Esophagus muscularis mucosa (tissue), 4 donors: ENCODE results near the gene ELK4. TPM values are rescaled to one million over a fixed set of nuclear protein-coding genes. Genes with fewer than 3 reads are reported as not detected.

ENCODE experiments used
- DNase-seq: peaks from one replicate; pipeline ENCODE4 v3.0.0-alpha.2; 2017; ENCODE audit errors: extremely low spot score
- H3K27ac ChIP-seq, 4 donors: fragments of 200-600 bp; sonication (generic); replicated peaks in 1 of 4; 1 replicate in 3 of 4; 2 replicates in 1 of 4; pipeline ENCODE4 v1.5.1; 2016 to 2019; ENCODE audit warnings: mild to moderate bottlenecking in 1 of 4
- H3K27me3 ChIP-seq, 4 donors: fragments of 200-600 bp; sonication (generic); one replicate each; pipeline versions ENCODE4 v1.5.1 to v1.6.0; 2016 to 2019
- H3K36me3 ChIP-seq, 4 donors: fragments of 200-600 bp; sonication (generic); one replicate each; pipeline ENCODE4 v1.5.1; 2016 to 2019
- H3K4me1 ChIP-seq, 4 donors: fragments of 200-600 bp; sonication (generic); one replicate each; pipeline ENCODE4 v1.5.1; 2016 to 2019
- H3K4me3 ChIP-seq, 4 donors: fragments of 200-600 bp; sonication (generic); 1 replicate in 2 of 4; 2 replicates in 2 of 4; pipeline ENCODE4 v1.5.1; 2016 to 2019; ENCODE audit warnings: mild to moderate bottlenecking in 4 of 4, moderate library complexity in 1 of 4
- H3K9me3 ChIP-seq, 4 donors: fragments of 200-600 bp; sonication (generic); 1 replicate in 3 of 4; 2 replicates in 1 of 4; pipeline ENCODE4 v1.5.1; 2016 to 2019
- EP300 ChIP-seq: sonication (generic); formaldehyde crosslinking; IDR thresholded peaks from one replicate; pipeline ENCODE4 v1.6.1; 2017; ENCODE audit warnings: antibody characterized with exemption
- POLR2A ChIP-seq: fragments of 450-650 bp; IDR thresholded peaks from one replicate; pipeline ENCODE4 v1.6.1; 2017; ENCODE audit warnings: antibody characterized with exemption, moderate library complexity, mild to moderate bottlenecking, low read depth
- POLR2AphosphoS5 ChIP-seq, 2 donors: sonication (generic); formaldehyde crosslinking; IDR thresholded peaks; one replicate each; pipeline ENCODE4 v1.6.1; 2017; ENCODE audit warnings: antibody characterized with exemption in 2 of 2
- WGBS: methylation state at CpG from one replicate; pipeline ENCODE4 v1.1.5; 2018; 5-methylcytosine and 5-hydroxymethylcytosine counted together
- intact Hi-C: fragments of 100-400 bp; cut with DNase I; formaldehyde crosslinking; loops from one replicate; pipeline ENCODE4 v1.15.1; 2023
- total RNA-seq, 4 donors: library from RNA; depleted of rRNA; stranded (reverse); fragments of >200 nt; gene quantifications; one replicate each; pipeline versions ENCODE4 v1.1.0 to v1.2.1, GENCODE V29; 2016
- TF ChIP-seq, protein P1 (sequence below), 3 experiments: fragments of 200-600 bp in 2 of 3; fragments of 450-650 bp in 1 of 3; sonication (generic) in 2 of 3; IDR thresholded peaks; one replicate each; pipeline ENCODE4 v1.5.1; 2017 to 2019; ENCODE audit warnings: antibody characterized with exemption in 3 of 3, mild to moderate bottlenecking in 2 of 3, moderate library complexity in 1 of 3

The ELK4 gene
- total RNA-seq, 4 donors from 2014 or later, result 18.7 to 23.2 (median 20.5) TPM

DNA sequence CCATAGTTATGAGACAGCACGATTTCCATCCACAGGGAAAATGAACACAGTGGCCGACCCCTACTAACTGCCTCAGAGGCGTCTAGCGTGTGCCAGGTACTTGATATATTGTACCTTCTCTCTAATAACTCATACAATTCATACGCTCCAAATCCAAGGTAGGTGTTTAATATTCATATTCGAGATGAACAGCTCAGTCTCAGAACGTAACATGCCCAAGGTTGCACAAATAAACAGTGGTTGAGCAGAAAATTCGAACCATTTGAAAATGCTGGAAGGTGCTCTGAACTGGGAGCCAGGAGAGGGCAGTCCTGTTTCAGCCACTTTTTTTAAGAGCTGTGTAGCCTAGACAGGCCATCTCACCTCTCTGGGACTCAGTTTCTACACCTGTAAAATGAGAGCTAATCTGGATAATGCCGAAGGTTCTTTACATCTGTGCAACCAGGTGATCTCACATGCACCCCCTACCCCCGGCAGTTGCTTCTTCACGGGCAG, 40.6 kb upstream of the ELK4 start:
- 66% methylated on average over 11 of the region's 11 CpGs for WGBS
- Histone ChIP-seq H3K4me1 (peaks cover 0 to 21% (median 9%) of the 10 kb centered on the region in 4 donors), H3K9me3 (no peaks in the 10 kb centered on the region), H3K27ac (no peak overlapping the region), H3K36me3 (no peaks in the 10 kb centered on the region), H3K27me3 (peaks cover 0 to 32% (median 0%) of the 10 kb centered on the region in 4 donors), H3K4me3 (no peak overlapping the region)
- TF ChIP-seq, protein P1, sequence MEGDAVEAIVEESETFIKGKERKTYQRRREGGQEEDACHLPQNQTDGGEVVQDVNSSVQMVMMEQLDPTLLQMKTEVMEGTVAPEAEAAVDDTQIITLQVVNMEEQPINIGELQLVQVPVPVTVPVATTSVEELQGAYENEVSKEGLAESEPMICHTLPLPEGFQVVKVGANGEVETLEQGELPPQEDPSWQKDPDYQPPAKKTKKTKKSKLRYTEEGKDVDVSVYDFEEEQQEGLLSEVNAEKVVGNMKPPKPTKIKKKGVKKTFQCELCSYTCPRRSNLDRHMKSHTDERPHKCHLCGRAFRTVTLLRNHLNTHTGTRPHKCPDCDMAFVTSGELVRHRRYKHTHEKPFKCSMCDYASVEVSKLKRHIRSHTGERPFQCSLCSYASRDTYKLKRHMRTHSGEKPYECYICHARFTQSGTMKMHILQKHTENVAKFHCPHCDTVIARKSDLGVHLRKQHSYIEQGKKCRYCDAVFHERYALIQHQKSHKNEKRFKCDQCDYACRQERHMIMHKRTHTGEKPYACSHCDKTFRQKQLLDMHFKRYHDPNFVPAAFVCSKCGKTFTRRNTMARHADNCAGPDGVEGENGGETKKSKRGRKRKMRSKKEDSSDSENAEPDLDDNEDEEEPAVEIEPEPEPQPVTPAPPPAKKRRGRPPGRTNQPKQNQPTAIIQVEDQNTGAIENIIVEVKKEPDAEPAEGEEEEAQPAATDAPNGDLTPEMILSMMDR (IDR thresholded peaks at IDR 0.05), result no peak
- TF ChIP-seq POLR2A (no peak), EP300 (no peak), POLR2AphosphoS5 (IDR thresholded peaks at IDR 0.05) (no peak)
- DNase-seq, result no peak
- intact Hi-C loops, result no loop called here

GRCh38 chr1:205670611-205671430, 39.0 kb upstream of the ELK4 start:
- intact Hi-C loops, result no loop called here
- Histone ChIP-seq H3K27ac (no peak overlapping the region), H3K36me3 (no peaks in the 10 kb centered on the region), H3K4me1 (peaks cover 0 to 21% (median 9%) of the 10 kb centered on the region in 4 donors), H3K4me3 (no peak overlapping the region), H3K27me3 (peaks cover 0 to 32% (median 0%) of the 10 kb centered on the region in 4 donors), H3K9me3 (no peaks in the 10 kb centered on the region)
- 82% methylated on average over 8 of the region's 13 CpGs for WGBS
- DNase-seq, result no peak
- TF ChIP-seq, protein P1 (IDR thresholded peaks at IDR 0.05), result no peak
- no peak for TF ChIP-seq EP300
- no peak for TF ChIP-seq POLR2A
- no peak for TF ChIP-seq POLR2AphosphoS5 (IDR thresholded peaks at IDR 0.05)

DNA sequence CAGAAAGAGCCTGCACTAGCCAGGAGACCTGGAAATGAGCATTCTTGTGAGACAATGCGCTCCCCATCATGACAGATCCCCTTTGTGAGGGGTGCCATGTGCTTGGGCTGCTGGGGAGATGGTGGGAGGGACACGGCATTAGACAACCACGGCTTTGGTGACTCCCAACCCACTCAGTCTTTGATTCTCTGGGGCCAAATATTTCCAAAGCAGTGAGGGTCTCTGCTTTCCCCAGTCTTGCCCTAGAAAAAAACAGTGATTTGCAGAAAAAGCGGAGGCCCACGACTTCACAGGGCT, 38.3 kb upstream of the ELK4 start:
- intact Hi-C loops, result no loop called here
- no peak overlapping the region for H3K27ac ChIP-seq
- WGBS, result 81% methylated on average over 5 of the region's 5 CpGs

GRCh38 chr1:205669341-205670149, 37.7 kb upstream of the ELK4 start:
- Histone ChIP-seq H3K9me3 (no peaks in the 10 kb centered on the region), H3K4me3 (no peak overlapping the region), H3K4me1 (peaks cover 0 to 21% (median 9%) of the 10 kb centered on the region in 4 donors), H3K27ac (no peak overlapping the region), H3K27me3 (peaks cover 0 to 32% (median 0%) of the 10 kb centered on the region in 4 donors), H3K36me3 (no peaks in the 10 kb centered on the region)
- DNase-seq, result no peak
- intact Hi-C loops, result no loop called here
- WGBS, result 76% methylated on average over 11 of the region's 20 CpGs
- TF ChIP-seq, protein P1 (IDR thresholded peaks at IDR 0.05), result no peak
- no peak for TF ChIP-seq EP300
- TF ChIP-seq POLR2AphosphoS5 (IDR thresholded peaks at IDR 0.05), result no peak
- TF ChIP-seq POLR2A, result no peak

More for the DNA sequence above, 38.3 kb upstream of the ELK4 start:
- peaks cover 0 to 21% (median 9%) of the 10 kb centered on the region in 4 donors for H3K4me1 ChIP-seq
- H3K36me3 ChIP-seq, result no peaks in the 10 kb centered on the region
- no peak for DNase-seq
- H3K9me3 ChIP-seq, result no peaks in the 10 kb centered on the region
- H3K27me3 ChIP-seq, result peaks cover 0 to 32% (median 0%) of the 10 kb centered on the region in 4 donors
- no peak for TF ChIP-seq POLR2A
- no peak for TF ChIP-seq EP300
- TF ChIP-seq POLR2AphosphoS5 (IDR thresholded peaks at IDR 0.05), result no peak
- TF ChIP-seq, protein P1 (IDR thresholded peaks at IDR 0.05), result no peak
- no peak overlapping the region for H3K4me3 ChIP-seq
